HG03520 (cell line): ENCODE measurements around the gene PHC2.

Experiments used
- ATAC-seq: cut with Tn5 transposase; IDR thresholded peaks from one replicate; pipeline ENCODE4 v1.9.1; 2021; ENCODE audit warnings: mild to moderate bottlenecking, moderate library complexity; ENCODE audit not compliant: unreplicated experiment

Gene PHC2

DNA sequence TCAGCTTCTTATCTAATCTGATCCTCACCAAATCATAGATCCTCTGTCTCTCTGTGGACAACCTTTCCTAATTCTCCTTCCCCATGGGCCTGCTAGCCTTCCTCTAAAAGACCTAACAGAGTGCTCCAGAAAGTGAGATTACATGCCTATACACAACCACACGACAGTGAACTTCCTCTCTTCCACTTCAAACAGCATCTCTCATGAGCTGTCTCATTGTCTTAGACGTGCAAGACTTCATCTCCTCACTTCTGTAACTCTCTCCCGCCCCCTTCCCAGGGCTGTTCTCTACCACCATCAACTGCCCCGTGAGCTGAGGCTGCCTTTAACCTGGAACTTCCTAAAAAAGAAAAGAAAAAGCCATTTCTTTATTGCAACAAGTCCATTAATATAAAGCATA lies 95.9 kb downstream of the PHC2 start:
- ATAC-seq, result no peak

DNA sequence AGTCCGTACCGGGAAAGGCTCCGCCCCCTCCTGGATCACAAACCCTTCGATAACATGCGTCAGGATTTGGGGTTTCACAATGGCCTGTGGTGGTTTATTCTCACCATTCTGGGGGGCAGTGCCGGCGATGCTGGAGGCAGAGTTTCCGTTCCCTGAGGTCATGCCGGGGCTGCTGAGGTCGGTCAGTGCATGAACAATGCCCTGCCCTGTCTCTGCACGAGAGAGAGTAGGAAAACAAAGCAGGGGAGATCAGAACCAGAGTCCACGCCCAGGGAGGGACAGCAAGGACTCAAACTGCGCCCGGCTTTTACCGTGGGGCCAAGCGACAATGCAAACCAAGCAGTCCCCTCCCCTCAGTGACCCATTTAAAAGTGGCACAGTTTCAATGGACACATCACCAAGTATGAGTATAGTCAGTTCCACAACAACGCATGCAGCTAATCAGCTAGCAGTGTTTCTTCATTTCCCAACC lies 96.8 kb downstream of the PHC2 start:
- ATAC-seq, result no peak

DNA sequence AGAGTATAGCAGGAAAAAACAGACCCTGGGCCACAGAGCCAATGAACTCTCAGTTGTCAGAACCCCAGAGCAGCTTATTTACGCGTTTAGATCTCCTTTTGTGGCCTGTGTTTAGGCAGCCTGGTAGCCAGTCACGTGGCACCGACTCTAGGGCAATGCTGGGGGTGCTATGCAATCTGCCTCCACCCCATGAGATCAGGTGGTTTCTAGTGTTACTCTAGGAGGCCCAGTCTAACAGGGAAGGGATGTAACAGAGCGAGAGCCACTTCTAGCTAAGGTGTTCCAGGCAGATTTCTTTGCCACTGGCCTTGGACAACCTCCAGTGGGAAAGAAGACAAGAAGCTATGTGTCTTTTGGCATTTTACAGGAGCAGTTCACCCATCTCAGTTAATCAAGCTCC lies 98.0 kb downstream of the PHC2 start:
- no peak for ATAC-seq

DNA sequence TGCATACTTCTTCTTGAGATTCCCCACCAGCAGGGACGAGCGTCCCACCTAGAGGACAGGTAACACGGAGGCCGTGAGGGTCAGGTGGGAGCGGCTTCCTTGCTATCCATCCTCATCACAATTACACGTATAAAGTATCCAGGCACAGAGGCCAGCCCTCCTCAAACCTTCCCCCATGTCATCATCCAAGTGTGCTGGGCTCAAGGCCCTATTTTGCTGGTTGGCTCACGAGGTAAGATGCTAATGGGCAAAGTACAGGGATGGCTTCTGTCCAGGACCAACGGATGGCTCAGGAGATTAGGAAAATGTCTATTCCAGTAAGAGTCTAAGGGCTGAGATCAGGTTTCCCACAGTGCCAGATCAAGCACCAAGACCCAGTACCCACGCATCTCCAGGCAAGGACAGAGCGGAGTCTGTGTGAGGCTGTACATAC lies 98.5 kb downstream of the PHC2 start:
- ATAC-seq, result no peak

DNA sequence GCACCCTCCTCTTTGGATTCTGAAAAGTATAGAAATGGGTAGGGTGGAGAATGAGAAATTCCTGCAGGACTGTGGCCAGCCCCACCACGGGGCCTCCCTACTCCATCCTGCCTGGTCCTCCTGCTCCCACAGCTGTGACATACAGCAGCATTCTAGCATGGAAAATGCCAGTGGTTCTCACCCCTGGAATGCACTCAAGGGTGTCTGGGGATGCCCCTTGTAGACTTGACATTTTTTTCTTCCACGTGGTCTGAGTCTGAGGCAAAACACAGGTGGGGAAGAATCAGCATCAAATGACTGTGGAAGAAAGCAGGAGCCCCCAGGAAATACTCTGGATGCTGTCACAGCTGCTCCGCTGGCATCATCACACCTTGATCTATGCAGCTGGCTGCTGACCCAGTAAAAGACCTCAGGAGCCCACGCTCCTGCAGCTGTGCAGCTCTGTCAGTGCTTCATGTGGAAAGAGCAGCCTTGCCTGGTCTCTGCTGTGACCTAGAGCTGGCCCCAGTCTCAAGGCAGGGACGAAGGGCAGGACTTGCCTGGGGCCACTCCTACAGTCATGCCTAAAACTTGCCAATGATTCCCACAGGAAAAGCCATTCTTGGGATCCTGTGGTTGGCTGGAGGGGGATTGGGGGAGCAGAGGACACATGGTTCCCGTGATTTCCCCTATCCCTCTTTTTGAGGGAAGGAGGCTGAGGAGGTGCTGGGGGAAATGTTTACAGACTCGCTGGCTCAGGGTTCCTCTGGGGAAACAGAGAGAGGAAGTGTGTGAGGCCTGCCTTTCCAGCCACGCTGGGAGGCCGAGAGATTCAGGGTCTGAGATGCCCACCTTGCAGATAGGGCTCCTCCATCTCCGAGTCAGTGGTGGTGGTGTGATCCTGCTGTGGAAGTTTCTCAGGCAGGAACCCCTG lies 99.2 kb downstream of the PHC2 start:
- no peak for ATAC-seq

DNA sequence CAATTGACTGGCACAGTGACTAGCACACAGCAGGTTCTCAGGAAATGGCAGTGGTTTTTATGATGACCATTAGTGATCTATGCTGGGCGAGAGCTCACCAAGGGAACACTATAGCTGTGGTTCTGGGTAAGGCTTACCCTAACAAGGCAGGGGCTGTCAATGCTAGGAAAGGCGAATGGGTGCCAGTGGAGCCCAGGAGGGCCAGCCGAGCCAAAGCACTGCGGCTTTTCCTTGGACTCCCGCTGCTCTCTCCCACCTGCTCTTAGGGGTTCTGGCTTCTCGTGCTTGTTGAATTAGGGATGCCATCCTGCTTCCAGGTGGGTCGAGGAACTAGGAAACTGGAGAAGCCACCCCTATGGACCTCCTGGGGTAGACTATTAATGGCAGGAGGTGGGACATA lies 100.0 kb downstream of the PHC2 start:
- ATAC-seq, result no peak

DNA sequence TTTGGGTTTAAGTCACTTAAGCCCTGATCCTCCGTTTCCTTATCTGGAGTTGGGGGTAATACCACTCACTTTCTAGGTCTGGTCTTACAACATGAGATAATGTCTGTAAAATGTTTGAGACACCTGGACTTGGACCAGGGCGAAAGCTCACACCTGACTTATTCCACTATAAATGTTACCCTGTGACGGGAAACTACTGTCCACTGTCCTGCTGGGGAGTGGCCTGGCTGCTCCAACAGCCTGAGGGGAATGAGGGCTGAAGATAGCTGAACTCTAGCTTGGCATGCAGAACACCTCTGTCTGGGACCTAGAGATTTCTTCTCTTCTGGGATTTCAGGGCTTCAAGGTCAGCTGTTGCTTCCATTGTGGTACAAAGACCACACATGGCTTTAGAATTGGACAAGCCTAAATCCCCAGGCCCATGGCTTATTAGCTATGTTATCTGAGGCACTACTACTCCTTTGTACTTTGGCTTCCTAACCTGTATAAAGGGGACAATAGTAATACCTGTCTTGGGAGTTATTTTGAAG lies 100.5 kb downstream of the PHC2 start:
- ATAC-seq, result no peak

DNA sequence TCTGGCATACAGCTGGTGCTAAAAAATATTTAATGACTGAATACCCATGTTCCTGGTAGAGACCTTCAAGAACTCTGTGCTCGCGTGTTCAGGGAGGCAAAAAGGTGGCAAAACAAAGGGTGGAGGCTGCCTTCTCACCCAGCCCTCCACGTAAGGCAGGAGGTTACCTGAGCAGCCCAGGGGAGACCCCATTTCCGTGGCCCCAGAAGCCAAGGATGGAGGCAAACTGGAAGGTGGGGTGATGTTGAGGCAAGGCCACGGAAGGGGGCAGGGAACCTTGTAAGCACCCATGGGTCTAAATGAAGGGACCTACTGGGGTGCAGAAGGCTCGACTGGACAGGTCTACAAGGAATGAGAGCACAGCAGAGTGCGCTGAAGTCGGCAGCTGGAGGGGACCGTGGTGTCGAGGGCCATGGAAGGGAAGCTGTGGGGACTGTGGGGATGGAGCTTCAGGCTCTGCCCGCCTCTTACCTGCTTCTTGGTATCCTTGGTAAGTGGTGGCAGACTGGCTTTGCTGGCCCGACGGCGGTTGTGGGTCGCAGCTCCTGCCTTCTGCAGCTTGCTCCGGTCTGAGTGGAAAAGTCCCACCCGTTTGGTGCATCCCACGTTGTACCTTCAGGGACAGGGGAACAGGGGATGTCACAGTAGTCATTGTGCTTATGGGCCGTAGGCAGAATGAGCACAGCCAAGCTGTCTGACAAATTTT lies 101.1 kb downstream of the PHC2 start:
- no peak for ATAC-seq

DNA sequence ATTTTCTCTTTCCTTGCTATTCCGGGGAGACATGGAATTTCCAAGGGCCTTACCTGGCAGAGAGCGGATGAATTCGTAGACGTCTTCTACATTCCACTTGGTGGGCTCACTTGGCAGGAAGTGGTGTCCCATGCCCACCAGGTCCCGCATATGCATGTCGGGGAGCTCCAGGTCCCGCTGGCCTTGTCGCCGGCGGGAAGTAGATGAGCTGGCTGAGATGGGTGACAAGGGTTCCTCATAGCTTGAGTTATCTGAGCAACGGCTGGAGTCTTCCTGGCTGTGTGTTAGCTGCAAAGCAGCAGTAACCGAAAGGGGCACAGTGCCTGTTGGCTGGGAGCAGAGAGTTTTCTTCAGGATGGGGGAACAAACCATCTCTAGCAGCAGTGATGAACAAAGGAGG lies 102.1 kb downstream of the PHC2 start:
- no peak for ATAC-seq

DNA sequence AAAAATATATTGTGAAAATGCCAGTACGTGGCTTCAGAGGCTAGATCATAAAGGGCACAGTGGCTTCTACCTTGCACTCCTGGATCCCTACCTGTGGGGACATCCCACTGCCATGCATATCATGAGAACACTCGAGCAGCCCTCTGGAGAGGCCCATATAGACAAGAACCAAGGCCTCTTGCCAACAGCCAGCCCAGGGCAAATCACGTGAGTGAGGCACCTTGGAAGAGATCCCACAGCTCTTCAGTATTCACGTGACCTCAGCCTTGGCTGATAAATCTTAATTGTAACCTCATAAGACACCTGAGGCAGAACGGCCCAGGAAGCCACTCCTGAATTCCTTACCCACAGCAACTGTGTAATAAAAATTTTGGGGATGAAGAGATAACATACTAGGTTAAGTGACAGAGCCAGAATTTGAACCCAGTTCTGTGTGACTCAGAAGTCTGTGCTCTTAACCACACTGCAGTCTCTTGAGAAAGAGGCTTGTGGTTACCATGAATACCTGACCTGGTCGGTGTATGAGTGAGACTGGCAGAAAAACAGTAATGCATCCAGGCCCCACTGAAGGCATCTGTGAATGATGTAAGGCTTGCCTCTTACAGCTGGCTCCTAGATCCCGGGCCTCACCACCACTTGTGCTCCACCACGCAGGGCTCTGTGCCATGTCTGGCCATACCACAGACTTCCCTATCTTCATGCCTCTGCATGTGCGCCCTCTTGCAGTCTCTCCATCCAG lies 103.1 kb downstream of the PHC2 start:
- no peak for ATAC-seq

DNA sequence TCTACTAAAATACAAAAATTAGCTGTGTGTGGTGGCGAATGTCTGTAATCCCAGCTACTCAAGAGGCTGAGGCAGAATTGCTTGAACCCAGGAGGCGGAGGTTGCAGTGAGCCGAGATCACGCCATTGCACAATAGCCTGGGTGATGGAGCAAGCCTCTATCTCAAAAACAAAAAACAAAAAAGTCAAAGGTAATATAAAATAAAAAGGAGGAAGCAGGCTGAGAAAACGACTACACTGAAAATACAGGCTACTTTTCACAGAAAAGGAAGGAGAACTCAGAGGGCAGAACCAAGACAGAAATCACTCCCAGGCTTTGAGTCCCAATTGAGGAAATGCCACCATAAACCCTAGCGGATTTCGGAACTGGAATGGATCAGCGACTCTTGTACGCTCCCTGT lies 104.1 kb downstream of the PHC2 start:
- ATAC-seq, result no peak

DNA sequence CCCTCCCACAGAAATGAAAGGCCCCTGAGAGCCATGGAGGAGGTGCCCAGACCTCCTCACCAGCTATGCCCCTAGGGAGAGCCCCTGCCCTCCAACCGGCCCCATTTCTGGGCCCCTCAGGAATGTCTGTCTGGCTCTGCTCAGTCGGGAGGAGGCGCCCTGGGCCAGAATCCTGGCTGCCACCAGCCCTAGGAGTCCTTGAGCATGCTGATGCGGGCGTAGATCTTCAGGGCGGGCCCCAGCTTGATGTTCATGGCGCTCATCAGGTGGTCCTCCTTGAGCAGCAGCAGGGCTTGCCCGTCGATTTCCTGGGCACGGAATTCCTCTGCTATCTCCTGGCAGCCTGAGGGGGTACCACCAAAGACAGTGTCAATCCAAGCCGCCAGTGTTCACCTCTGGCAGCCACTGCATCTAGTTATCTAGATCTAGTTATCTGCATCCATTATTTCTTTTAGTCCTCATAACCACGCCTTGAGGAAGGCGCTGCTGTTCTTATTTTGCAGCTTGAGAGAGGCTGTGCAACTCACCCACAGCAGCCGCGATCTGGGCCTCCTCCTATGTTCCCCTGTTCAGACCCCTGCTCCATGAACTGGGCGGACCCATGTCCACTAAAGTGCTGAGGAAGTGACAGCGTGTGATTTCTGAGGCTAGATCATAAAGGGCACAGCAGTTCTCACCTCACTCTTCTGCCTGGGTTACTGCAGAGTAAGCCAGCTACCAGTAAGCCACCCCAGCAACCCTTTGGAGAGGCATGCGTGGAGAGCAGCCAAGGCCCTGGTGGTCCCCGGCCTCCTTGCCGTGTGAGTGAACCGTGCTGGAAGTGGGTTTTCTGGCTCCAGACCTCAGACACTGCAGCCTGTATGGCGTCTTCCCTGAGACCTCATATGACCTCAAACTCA lies 106.0 kb downstream of the PHC2 start:
- ATAC-seq, result no peak

DNA sequence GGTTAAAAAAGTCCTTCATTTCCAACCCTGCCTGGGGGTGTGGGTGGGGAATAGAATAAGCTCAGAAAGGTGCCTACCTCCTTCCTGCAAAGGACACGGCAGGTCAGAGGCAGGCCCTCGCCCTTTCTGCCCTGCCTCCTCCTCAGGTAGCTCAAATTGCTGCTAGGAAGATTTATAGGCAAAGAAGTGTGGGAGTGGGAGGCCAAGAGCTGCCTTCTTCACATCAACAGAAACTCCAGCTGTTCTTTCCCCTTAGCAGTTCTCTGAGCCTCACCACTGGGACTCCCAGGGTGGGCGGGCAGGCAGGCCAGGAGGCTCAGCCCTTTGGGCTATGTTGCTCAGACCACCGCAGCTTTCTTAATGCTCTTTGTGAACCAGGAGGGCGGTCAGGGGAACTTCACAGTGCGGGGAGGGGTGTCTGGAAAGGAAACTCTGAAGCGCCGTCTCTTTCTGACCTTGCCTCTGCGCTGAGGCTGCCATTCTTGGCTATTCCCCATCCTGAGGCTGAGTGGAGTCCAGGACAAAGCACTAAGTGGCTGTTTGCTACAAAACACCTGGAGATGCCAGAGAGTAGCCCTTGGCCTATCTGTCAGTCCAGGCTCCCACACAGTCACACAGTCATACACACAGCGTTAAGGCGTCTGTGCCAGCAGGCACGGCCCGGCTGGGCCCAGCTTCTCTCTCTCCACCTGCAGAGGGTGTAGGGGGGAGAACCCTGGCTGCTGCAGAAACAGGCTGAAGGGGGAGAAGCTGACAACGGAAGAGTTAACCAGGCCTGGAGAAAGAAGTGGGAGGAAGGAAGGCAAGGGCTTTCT lies 107.0 kb downstream of the PHC2 start:
- no peak for ATAC-seq

DNA sequence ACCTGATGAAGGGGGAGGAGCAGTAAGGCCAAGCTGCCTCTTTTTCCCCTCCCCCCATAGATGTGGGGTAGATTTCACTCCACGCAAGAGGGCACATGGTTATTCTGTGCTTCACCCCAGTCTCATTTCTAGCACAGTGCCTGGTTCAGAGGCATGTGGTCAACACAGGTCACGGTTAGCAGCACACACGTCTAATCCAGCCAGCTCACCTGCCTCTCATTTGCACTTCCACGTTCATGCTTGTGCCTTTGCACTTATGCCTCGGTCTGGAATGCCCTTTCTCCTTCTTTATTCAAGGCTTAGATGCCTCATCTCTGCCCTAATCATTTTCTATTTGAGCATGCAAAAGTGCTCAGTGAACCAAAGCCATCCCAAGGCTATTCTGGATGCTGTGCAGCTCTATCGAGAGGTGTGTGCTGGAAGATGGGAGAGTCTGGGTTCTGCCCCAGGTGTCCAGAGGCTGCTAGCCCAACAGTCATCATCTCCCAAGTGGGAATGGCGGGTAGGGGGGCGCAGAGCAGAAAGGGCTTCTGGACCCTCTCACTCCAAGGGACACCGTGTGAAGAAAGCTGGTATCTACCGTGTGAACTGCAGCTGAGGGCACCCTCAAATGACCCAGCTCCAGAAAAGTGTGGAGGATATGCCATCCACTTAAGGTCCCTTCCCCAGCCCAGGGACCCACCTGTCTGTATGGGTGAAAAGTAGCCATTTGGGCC lies 107.9 kb downstream of the PHC2 start:
- ATAC-seq, result no peak

DNA sequence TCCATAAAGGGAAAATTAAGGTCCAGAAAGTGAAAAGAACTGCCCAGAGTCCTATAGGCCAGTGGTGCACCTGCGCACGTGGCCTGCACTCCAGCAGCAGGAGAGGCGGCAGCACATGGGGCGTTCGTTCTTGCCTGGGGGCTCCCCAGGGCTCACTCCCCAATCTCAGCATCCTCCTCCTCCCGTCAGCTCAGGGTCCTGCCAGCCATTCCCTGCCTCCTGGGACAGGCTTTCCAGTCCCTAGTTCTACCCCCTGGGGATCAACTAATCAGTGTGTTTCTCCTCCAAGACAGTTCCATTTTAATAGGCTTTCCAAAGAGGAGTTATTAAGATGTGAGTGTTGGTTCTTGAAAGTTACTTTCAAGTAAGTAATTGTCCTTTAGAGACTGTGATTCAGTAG lies 108.8 kb downstream of the PHC2 start:
- ATAC-seq, result no peak

DNA sequence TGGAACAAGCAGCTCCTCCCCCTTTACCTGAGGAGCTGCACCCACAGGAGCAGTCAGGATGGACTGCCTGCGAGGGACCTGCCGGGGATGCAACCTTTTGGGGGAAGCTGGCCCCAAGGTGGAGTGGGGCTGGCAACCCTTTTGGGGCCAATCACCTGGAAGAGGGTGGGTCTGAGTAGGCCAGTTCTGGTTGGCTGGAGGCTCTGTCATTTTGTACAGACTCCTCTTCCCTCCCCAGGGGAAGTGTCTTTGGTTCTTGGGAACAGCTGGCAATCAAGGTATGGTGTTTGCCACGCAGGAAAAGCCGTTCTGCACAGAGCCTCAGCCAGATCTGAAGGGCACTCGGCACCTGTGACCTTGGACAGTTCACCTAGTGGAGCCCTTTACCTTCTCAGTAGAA lies 109.7 kb downstream of the PHC2 start:
- no peak for ATAC-seq

DNA sequence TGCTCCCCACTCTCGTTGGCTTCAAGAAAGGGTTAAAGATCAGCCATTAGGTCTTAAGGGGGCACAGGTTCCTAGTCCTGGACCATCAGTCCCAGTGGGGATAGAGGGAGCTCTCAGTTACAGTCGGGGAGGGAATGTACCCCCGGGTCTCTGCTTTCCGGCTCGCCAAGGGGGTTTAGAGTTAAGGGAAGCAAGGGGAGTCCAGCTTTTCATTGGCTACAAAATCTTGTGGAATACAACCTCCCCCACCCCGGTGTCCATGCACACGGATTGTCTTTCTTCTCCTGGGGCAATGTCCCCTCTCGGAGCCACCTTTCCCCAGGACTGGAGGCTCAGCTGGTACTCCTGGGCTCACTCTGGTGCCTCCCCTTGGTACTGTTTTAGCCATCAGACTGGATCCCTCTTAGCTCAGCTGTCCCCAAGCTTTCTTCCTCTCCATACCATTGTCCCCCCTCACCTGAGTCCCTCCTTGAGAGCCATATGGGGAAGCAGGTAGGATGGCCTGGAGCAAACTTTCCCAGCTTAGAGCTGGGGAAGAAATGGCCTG lies 110.2 kb downstream of the PHC2 start, which contains the start of gene A3GALT2:
Gene A3GALT2 (minus strand): TSS at position 480 of the 547 bp plus-strand sequence. CDS start 0 bp downstream, at position 480.
- ATAC-seq, result no peak

DNA sequence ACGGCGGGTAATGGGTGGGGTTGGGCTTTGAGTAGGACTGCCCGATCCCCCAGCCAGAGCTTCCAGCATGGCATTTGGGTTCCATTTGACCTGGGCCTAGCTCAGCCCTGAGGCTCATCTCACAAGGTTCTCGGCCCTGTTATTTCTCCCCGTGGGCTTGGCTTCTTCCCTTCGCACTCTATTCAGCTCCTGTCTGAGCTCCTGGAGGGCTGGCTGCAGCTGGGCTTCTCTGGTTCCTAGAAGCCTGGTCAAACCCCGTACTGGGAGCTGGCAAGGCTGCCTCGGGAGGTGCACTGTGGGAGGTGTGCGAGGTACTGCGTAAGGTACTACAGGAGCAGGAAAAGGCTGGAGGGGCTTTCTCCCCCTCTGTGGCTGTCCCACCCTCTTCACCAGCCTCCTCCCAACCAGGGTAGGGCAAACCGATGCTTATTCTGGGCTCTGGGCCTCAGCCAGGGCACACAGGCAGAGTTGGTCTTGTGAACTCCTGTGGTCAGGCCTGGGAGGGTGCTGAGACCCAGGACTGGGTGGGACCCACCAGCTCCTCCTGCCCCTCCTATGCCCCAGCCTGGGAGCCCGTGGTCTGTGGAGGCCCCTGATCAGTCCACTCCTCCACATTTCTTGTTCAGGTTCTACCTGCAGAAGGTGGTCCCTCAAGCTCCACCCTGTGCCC lies 110.8 kb downstream of the PHC2 start:
- ATAC-seq, result no peak
